ENCODE data around the gene DDX53.

Gene DDX53

GRCh38 chrX:23046443-23046842 lies 46.7 kb downstream of the DDX53 start:
- Histone ChIP-seq H3K9ac (ENCODE audit: low read length in 5 of 5) (no peak overlapping the region), H3K27ac (ENCODE audit: low read depth, low read length) (no peak overlapping the region), H3K27me3 (ENCODE audit: control insufficient read depth in 5 of 5, insufficient read depth in 4 of 5, low read length in 5 of 5) (peaks cover 0 to 7% (median 3%) of the 10 kb centered on the region in 5 donors), H3K36me3 (ENCODE audit: control insufficient read depth in 5 of 5, insufficient read depth in 5 of 5, low read length in 5 of 5) (no peaks in the 10 kb centered on the region), H3K4me1 (ENCODE audit: control insufficient read depth in 5 of 5, insufficient read depth in 5 of 5, low read length in 5 of 5) (no peaks in the 10 kb centered on the region), H3K9me3 (ENCODE audit: control insufficient read depth in 5 of 5, low read length in 5 of 5) (no peaks in the 10 kb centered on the region), H3K4me3 (ENCODE audit: low read depth in 1 of 5, low read length in 5 of 5) (no peak overlapping the region)

DNA sequence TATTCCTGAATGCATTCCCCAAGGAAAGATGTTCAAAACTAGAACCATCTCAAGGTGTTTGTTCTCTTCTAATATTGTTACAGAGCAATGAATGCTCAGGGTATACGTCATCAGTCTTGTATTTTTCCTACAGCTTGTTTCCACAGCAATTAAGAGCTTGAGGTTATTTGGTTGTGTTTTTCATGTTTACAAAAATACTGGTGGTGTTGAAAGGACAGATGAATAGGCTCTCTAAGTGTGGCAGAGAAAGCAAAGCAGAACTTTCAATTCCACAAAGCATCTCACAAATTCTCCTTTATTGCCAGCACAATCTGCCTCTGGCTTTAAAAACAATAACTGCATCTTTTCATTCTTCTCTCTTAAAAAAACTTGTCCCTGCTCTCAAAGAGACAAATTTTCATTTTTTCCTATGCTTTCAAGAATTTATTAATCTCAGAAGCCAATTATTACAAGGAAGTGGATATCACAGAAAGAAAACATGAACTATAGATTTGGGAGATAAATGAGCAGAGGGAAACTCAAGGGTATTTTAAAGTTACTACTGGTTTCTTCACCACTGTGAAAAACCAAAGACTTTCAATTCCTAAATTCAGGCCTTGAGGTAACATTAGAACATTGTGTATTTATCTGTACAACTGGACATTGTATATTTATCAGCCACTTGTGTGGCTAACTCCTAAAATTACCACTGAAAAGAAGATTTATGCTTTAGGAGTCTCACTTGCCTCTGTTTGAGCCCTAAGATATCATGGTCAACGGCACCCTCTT lies 49.2 kb downstream of the DDX53 start:
- Histone ChIP-seq H3K27ac (ENCODE audit: low read depth, low read length) (no peak overlapping the region), H3K9me3 (ENCODE audit: control insufficient read depth in 5 of 5, low read length in 5 of 5) (no peaks in the 10 kb centered on the region), H3K4me1 (ENCODE audit: control insufficient read depth in 5 of 5, insufficient read depth in 5 of 5, low read length in 5 of 5) (no peaks in the 10 kb centered on the region), H3K4me3 (ENCODE audit: low read depth in 1 of 5, low read length in 5 of 5) (no peak overlapping the region), H3K36me3 (ENCODE audit: control insufficient read depth in 5 of 5, insufficient read depth in 5 of 5, low read length in 5 of 5) (no peaks in the 10 kb centered on the region), H3K27me3 (ENCODE audit: control insufficient read depth in 5 of 5, insufficient read depth in 4 of 5, low read length in 5 of 5) (peaks cover 0 to 6% (median 0%) of the 10 kb centered on the region in 5 donors), H3K9ac (ENCODE audit: low read length in 5 of 5) (no peak overlapping the region)

GRCh38 chrX:23052324-23052723 lies 52.6 kb downstream of the DDX53 start:
- Histone ChIP-seq H3K36me3 (ENCODE audit: control insufficient read depth in 5 of 5, insufficient read depth in 5 of 5, low read length in 5 of 5) (no peaks in the 10 kb centered on the region), H3K9ac (ENCODE audit: low read length in 5 of 5) (no peak overlapping the region), H3K4me1 (ENCODE audit: control insufficient read depth in 5 of 5, insufficient read depth in 5 of 5, low read length in 5 of 5) (no peaks in the 10 kb centered on the region), H3K27ac (ENCODE audit: low read depth, low read length) (no peak overlapping the region), H3K27me3 (ENCODE audit: control insufficient read depth in 5 of 5, insufficient read depth in 4 of 5, low read length in 5 of 5) (peaks cover 0 to 6% (median 0%) of the 10 kb centered on the region in 5 donors), H3K9me3 (ENCODE audit: control insufficient read depth in 5 of 5, low read length in 5 of 5) (no peaks in the 10 kb centered on the region), H3K4me3 (ENCODE audit: low read depth in 1 of 5, low read length in 5 of 5) (no peak overlapping the region)
